ENCODE data around the gene GID8.
A peak's percentile ranks its signal among the peaks of the same experiment; 100 is the strongest.

The GID8 gene

GRCh38 chr20:62966212-62967148 lies 28.5 kb downstream of the GID8 start:
- Mint-ChIP-seq H3K4me3 (no peak overlapping the region), H3K4me1 (ENCODE audit: low read depth) (peaks cover under 1% of the 10 kb centered on the region), H3K27ac (no peak overlapping the region), H3K36me3 (ENCODE audit: low read depth) (no peaks in the 10 kb centered on the region), H3K27me3 (ENCODE audit: low read depth) (peaks cover 5% of the 10 kb centered on the region), H3K9me3 (no peaks in the 10 kb centered on the region)
- DNase-seq (ENCODE audit: low spot score): no peak

- H3K9me3 Mint-ChIP-seq: no peaks in the 10 kb centered on the region
- H3K27me3 Mint-ChIP-seq (ENCODE audit: low read depth): peaks cover 11% of the 10 kb centered on the region
- no peak overlapping the region for H3K27ac Mint-ChIP-seq
- H3K4me1 Mint-ChIP-seq (ENCODE audit: low read depth): peaks cover 7% of the 10 kb centered on the region
- DNase-seq (ENCODE audit: low spot score): no peak
- no peaks in the 10 kb centered on the region for H3K36me3 Mint-ChIP-seq (ENCODE audit: low read depth)
- H3K4me3 Mint-ChIP-seq: no peak overlapping the region
Observed at GRCh38 chr20:62967149-62967501, 29.2 kb downstream of the GID8 start.

GRCh38 chr20:62967628-62968351 lies 29.8 kb downstream of the GID8 start:
- DNase-seq (ENCODE audit: low spot score): no peak
- Mint-ChIP-seq H3K4me1 (ENCODE audit: low read depth) (peaks cover 11% of the 10 kb centered on the region), H3K9me3 (no peaks in the 10 kb centered on the region), H3K36me3 (ENCODE audit: low read depth) (no peaks in the 10 kb centered on the region), H3K27me3 (ENCODE audit: low read depth) (peaks cover 15% of the 10 kb centered on the region), H3K27ac (no peak overlapping the region), H3K4me3 (no peak overlapping the region)

- no peak overlapping the region for H3K27ac Mint-ChIP-seq
Observed at GRCh38 chr20:62968378-62969178, 30.6 kb downstream of the GID8 start.

GRCh38 chr20:62969179-62969760 lies 31.3 kb downstream of the GID8 start:
- no peaks in the 10 kb centered on the region for H3K9me3 Mint-ChIP-seq
- H3K27me3 Mint-ChIP-seq (ENCODE audit: low read depth): peaks cover 30% of the 10 kb centered on the region
- peaks cover 11% of the 10 kb centered on the region for H3K4me1 Mint-ChIP-seq (ENCODE audit: low read depth)
- no peak overlapping the region for H3K4me3 Mint-ChIP-seq
- no peaks in the 10 kb centered on the region for H3K36me3 Mint-ChIP-seq (ENCODE audit: low read depth)
- no peak for DNase-seq (ENCODE audit: low spot score)
- H3K27ac Mint-ChIP-seq: no peak overlapping the region

More at GRCh38 chr20:62968378-62969178, 30.6 kb downstream of the GID8 start:
- H3K27me3 Mint-ChIP-seq (ENCODE audit: low read depth): peaks cover 23% of the 10 kb centered on the region
- H3K4me3 Mint-ChIP-seq: no peak overlapping the region
- H3K36me3 Mint-ChIP-seq (ENCODE audit: low read depth): no peaks in the 10 kb centered on the region
- DNase-seq (ENCODE audit: low spot score): no peak
- H3K9me3 Mint-ChIP-seq: no peaks in the 10 kb centered on the region
- H3K4me1 Mint-ChIP-seq (ENCODE audit: low read depth): peaks cover 11% of the 10 kb centered on the region

GRCh38 chr20:62969939-62970306 lies 32.0 kb downstream of the GID8 start:
- no peaks in the 10 kb centered on the region for H3K36me3 Mint-ChIP-seq (ENCODE audit: low read depth)
- peaks cover 36% of the 10 kb centered on the region for H3K27me3 Mint-ChIP-seq (ENCODE audit: low read depth)

GRCh38 chr20:62970307-62971210 lies 32.6 kb downstream of the GID8 start:
- no peak overlapping the region for H3K4me3 Mint-ChIP-seq
- no peak for DNase-seq (ENCODE audit: low spot score)
- H3K27me3 Mint-ChIP-seq (ENCODE audit: low read depth): peaks cover 41% of the 10 kb centered on the region

More at GRCh38 chr20:62969939-62970306, 32.0 kb downstream of the GID8 start:
- no peak overlapping the region for H3K4me3 Mint-ChIP-seq
- H3K9me3 Mint-ChIP-seq: no peaks in the 10 kb centered on the region
- H3K27ac Mint-ChIP-seq: no peak overlapping the region
- DNase-seq (ENCODE audit: low spot score): no peak
- H3K4me1 Mint-ChIP-seq (ENCODE audit: low read depth): peaks cover 11% of the 10 kb centered on the region

GRCh38 chr20:62971211-62971949 lies 33.4 kb downstream of the GID8 start:
- Mint-ChIP-seq H3K36me3 (ENCODE audit: low read depth) (no peaks in the 10 kb centered on the region), H3K27me3 (ENCODE audit: low read depth) (peaks cover 45% of the 10 kb centered on the region), H3K4me3 (no peak overlapping the region), H3K27ac (no peak overlapping the region), H3K9me3 (no peaks in the 10 kb centered on the region), H3K4me1 (ENCODE audit: low read depth) (peaks cover 11% of the 10 kb centered on the region)
- DNase-seq (ENCODE audit: low spot score): no peak

More at GRCh38 chr20:62970307-62971210, 32.6 kb downstream of the GID8 start:
- Mint-ChIP-seq H3K36me3 (ENCODE audit: low read depth) (no peaks in the 10 kb centered on the region), H3K4me1 (ENCODE audit: low read depth) (peaks cover 11% of the 10 kb centered on the region), H3K27ac (no peak overlapping the region), H3K9me3 (no peaks in the 10 kb centered on the region)

GRCh38 chr20:62971950-62972844 lies 34.2 kb downstream of the GID8 start:
- Mint-ChIP-seq H3K4me1 (ENCODE audit: low read depth) (peaks cover 11% of the 10 kb centered on the region), H3K4me3 (peak overlapping the region; percentile 33), H3K27ac (no peak overlapping the region), H3K9me3 (no peaks in the 10 kb centered on the region), H3K36me3 (ENCODE audit: low read depth) (no peaks in the 10 kb centered on the region), H3K27me3 (ENCODE audit: low read depth) (peaks cover 50% of the 10 kb centered on the region)
- DNase-seq (ENCODE audit: low spot score): peak; percentile 80

GRCh38 chr20:62972845-62973745 lies 35.1 kb downstream of the GID8 start:
- Mint-ChIP-seq H3K4me1 (ENCODE audit: low read depth) (peaks cover 20% of the 10 kb centered on the region), H3K36me3 (ENCODE audit: low read depth) (no peaks in the 10 kb centered on the region), H3K27me3 (ENCODE audit: low read depth) (peaks cover 51% of the 10 kb centered on the region), H3K27ac (no peak overlapping the region), H3K9me3 (no peaks in the 10 kb centered on the region), H3K4me3 (no peak overlapping the region)
- DNase-seq (ENCODE audit: low spot score): no peak

GRCh38 chr20:62975251-62975760 lies 37.4 kb downstream of the GID8 start:
- Mint-ChIP-seq H3K9me3 (no peaks in the 10 kb centered on the region), H3K4me1 (ENCODE audit: low read depth) (peaks cover 32% of the 10 kb centered on the region), H3K27ac (no peak overlapping the region), H3K27me3 (ENCODE audit: low read depth) (peaks cover 67% of the 10 kb centered on the region), H3K4me3 (no peak overlapping the region), H3K36me3 (ENCODE audit: low read depth) (no peaks in the 10 kb centered on the region)
- no peak for DNase-seq (ENCODE audit: low spot score)

Measured in T-helper 2 cell treated with Interferon-gamma antibody and Interleukin-4, amounts not matched to agents 5 μg/mL and 100 μg/mL, for 36 hours (primary cell).